Choroid plexus epithelial cell (primary cell): ENCODE measurements around the gene GATD1.

Source experiments
- DNase-seq: peaks from one replicate; pipeline ENCODE4 v3.0.0-alpha.2; 2010; ENCODE audit warnings: low read depth
- H3K4me3 ChIP-seq: 2 replicates; pipeline ENCODE4 v1.5.1; 2011; ENCODE audit warnings: low read depth, mild to moderate bottlenecking, control low read depth, low read length, moderate library complexity
- CTCF ChIP-seq: conservative IDR thresholded peaks from 2 replicates; pipeline ENCODE4 v1.5.1; 2011; ENCODE audit warnings: low read depth, mild to moderate bottlenecking, control low read depth, inconsistent platforms, low read length, moderate library complexity

Gene GATD1

GRCh38 chr11:721741-722345 lies 55.4 kb downstream of the GATD1 start:
- no peak overlapping the region for H3K4me3 ChIP-seq
- no peak for TF ChIP-seq CTCF
- DNase-seq, result no peak

GRCh38 chr11:721247-721740 lies 56.0 kb downstream of the GATD1 start:
- no peak for TF ChIP-seq CTCF
- DNase-seq, result no peak
- no peak overlapping the region for H3K4me3 ChIP-seq

- no peak for TF ChIP-seq CTCF
- H3K4me3 ChIP-seq, result no peak overlapping the region
- no peak for DNase-seq
Measured at GRCh38 chr11:720642-721246, 56.5 kb downstream of the GATD1 start.

GRCh38 chr11:720017-720641 lies 57.2 kb downstream of the GATD1 start:
- no peak for TF ChIP-seq CTCF
- no peak for DNase-seq
- no peak overlapping the region for H3K4me3 ChIP-seq

GRCh38 chr11:719214-720016 lies 57.9 kb downstream of the GATD1 start:
- no peak for TF ChIP-seq CTCF
- no peak overlapping the region for H3K4me3 ChIP-seq
- DNase-seq, result no peak
